ENCODE data around the gene KRTAP5-5. TPM values are rescaled to one million over a fixed set of nuclear protein-coding genes. Genes with fewer than 3 reads are reported as not detected.
"Not testable (repeated sequence)": the region's sequence is repeated elsewhere in the genome, so short reads cannot be mapped to it uniquely, and the experiment has no call there.

The KRTAP5-5 gene
- total RNA-seq, 1 donor from 2014 or later: not detected

- CTCF ChIA-PET: no interaction called here
- Mint-ChIP-seq H3K9me3 (no peaks in the 10 kb centered on the region), H3K4me1 (peaks cover 3% of the 10 kb centered on the region), H3K27ac (no peak overlapping the region), H3K27me3 (peaks cover 44% of the 10 kb centered on the region), H3K4me3 (no peak overlapping the region), H3K36me3 (ENCODE audit: low read depth) (no peaks in the 10 kb centered on the region)
- TF ChIP-seq CTCF (IDR thresholded peaks at IDR 0.05): no peak
- no peak for DNase-seq
- ATAC-seq (ENCODE audit: low read depth): no peak
- intact Hi-C loops (cut with micrococcal nuclease): no loop called here
- POLR2A ChIA-PET: no interaction called here
Measured at GRCh38 chr11:1656670-1657069, 27.1 kb downstream of the KRTAP5-5 start.

GRCh38 chr11:1659506-1659905, 29.9 kb downstream of the KRTAP5-5 start:
- Mint-ChIP-seq H3K27me3 (peaks cover 38% of the 10 kb centered on the region), H3K36me3 (ENCODE audit: low read depth) (no peaks in the 10 kb centered on the region), H3K4me3 (no peak overlapping the region), H3K9me3 (no peaks in the 10 kb centered on the region), H3K4me1 (peaks cover 3% of the 10 kb centered on the region), H3K27ac (no peak overlapping the region)
- DNase-seq (no peak), ATAC-seq (ENCODE audit: low read depth) (no peak)
- intact Hi-C loops (cut with micrococcal nuclease): no loop called here
- ChIA-PET POLR2A (no interaction called here), CTCF (no interaction called here)
- no peak for TF ChIP-seq CTCF (IDR thresholded peaks at IDR 0.05)

- Mint-ChIP-seq H3K9me3 (no peaks in the 10 kb centered on the region), H3K4me1 (peaks cover 3% of the 10 kb centered on the region), H3K27ac (no peak overlapping the region), H3K4me3 (no peak overlapping the region), H3K36me3 (ENCODE audit: low read depth) (no peaks in the 10 kb centered on the region), H3K27me3 (peaks cover 34% of the 10 kb centered on the region)
- intact Hi-C loops (cut with micrococcal nuclease): no loop called here
- TF ChIP-seq CTCF (IDR thresholded peaks at IDR 0.05): no peak
- ChIA-PET POLR2A (no interaction called here), CTCF (no interaction called here)
- no peak for DNase-seq
- no peak for ATAC-seq (ENCODE audit: low read depth)
Measured at GRCh38 chr11:1660111-1660867, 30.7 kb downstream of the KRTAP5-5 start.

- H3K27ac Mint-ChIP-seq; H3K4me3 Mint-ChIP-seq; H3K9me3 Mint-ChIP-seq; intact Hi-C loops (cut with micrococcal nuclease); CTCF ChIA-PET; H3K36me3 Mint-ChIP-seq (ENCODE audit: low read depth); ATAC-seq (ENCODE audit: low read depth); H3K4me1 Mint-ChIP-seq; POLR2A ChIA-PET; DNase-seq: not testable (repeated sequence)
- H3K27me3 Mint-ChIP-seq: peaks cover 27% of the 10 kb centered on the region
Measured at GRCh38 chr11:1661454-1662269, 32.1 kb downstream of the KRTAP5-5 start.

- H3K4me1 Mint-ChIP-seq; H3K9me3 Mint-ChIP-seq; ATAC-seq (ENCODE audit: low read depth); H3K27ac Mint-ChIP-seq; H3K4me3 Mint-ChIP-seq; H3K36me3 Mint-ChIP-seq (ENCODE audit: low read depth); DNase-seq; CTCF ChIA-PET; intact Hi-C loops (cut with micrococcal nuclease); POLR2A ChIA-PET: not testable (repeated sequence)
- peaks cover 25% of the 10 kb centered on the region for H3K27me3 Mint-ChIP-seq
Measured at GRCh38 chr11:1662699-1663283, 33.2 kb downstream of the KRTAP5-5 start.

- no peak for TF ChIP-seq CTCF (IDR thresholded peaks at IDR 0.05)
- POLR2A ChIA-PET: no interaction called here
- H3K9me3 Mint-ChIP-seq: no peaks in the 10 kb centered on the region
- H3K36me3 Mint-ChIP-seq (ENCODE audit: low read depth): no peaks in the 10 kb centered on the region
- H3K4me1 Mint-ChIP-seq: no peaks in the 10 kb centered on the region
- peaks cover 23% of the 10 kb centered on the region for H3K27me3 Mint-ChIP-seq
- no peak for DNase-seq
- ATAC-seq (ENCODE audit: low read depth): no peak
- H3K4me3 Mint-ChIP-seq: no peak overlapping the region
- CTCF ChIA-PET: no interaction called here
- H3K27ac Mint-ChIP-seq: no peak overlapping the region
- intact Hi-C loops (cut with micrococcal nuclease): no loop called here
Measured at GRCh38 chr11:1665313-1665712, 35.7 kb downstream of the KRTAP5-5 start.

All from activated B cell treated with CpG ODN at 0.5 μM for 24 hours (primary cell).